Choroid plexus epithelial cell (primary cell): ENCODE measurements around the gene LMAN1.

Experiments used
- DNase-seq: peaks from one replicate; pipeline ENCODE4 v3.0.0-alpha.2; 2010; ENCODE audit warnings: low read depth
- H3K4me3 ChIP-seq: 2 replicates; pipeline ENCODE4 v1.5.1; 2011; ENCODE audit warnings: low read depth, mild to moderate bottlenecking, control low read depth, low read length, moderate library complexity
- TF ChIP-seq, protein P1 (sequence below): conservative IDR thresholded peaks from 2 replicates; pipeline ENCODE4 v1.5.1; 2011; ENCODE audit warnings: low read depth, mild to moderate bottlenecking, control low read depth, inconsistent platforms, low read length, moderate library complexity

The LMAN1 gene

DNA sequence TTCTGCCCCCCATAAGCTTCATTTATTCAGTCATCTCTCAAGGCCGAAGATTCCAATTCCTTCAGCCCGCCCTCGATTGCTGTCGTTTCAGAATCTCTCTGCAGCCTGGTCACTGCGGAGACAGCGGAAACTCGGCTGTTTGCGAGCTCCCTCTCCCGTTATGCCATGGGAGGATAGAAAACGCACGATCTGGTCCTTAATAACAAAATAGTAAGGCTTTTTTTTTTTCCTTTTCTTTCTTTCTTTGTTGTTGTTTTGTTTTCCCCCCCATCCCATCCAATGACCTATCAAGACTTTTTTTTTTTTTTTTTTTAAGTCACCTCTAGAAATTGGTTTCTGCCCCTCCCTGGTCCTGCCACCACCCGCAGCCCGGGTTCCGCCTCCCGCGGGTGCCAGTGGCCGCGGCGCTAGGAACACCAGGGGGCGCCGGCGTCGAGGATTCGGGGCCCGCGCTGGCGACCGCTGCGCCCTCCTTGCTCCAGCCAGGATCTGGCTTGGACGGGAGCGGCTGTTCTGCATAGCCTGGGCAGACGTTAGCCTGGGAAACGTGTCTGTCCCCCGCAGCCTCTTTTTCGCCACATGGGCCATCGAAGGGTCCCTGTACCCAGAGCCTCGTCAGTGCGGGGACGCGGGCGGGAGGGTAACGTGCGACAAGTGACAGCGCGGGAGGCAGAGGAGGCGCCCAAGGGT is 50.7 kb downstream of the LMAN1 start:
- TF ChIP-seq, protein P1, sequence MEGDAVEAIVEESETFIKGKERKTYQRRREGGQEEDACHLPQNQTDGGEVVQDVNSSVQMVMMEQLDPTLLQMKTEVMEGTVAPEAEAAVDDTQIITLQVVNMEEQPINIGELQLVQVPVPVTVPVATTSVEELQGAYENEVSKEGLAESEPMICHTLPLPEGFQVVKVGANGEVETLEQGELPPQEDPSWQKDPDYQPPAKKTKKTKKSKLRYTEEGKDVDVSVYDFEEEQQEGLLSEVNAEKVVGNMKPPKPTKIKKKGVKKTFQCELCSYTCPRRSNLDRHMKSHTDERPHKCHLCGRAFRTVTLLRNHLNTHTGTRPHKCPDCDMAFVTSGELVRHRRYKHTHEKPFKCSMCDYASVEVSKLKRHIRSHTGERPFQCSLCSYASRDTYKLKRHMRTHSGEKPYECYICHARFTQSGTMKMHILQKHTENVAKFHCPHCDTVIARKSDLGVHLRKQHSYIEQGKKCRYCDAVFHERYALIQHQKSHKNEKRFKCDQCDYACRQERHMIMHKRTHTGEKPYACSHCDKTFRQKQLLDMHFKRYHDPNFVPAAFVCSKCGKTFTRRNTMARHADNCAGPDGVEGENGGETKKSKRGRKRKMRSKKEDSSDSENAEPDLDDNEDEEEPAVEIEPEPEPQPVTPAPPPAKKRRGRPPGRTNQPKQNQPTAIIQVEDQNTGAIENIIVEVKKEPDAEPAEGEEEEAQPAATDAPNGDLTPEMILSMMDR = peak; percentile 59
- peak; percentile 70 for DNase-seq
- H3K4me3 ChIP-seq = peak overlapping the region; percentile 40

DNA sequence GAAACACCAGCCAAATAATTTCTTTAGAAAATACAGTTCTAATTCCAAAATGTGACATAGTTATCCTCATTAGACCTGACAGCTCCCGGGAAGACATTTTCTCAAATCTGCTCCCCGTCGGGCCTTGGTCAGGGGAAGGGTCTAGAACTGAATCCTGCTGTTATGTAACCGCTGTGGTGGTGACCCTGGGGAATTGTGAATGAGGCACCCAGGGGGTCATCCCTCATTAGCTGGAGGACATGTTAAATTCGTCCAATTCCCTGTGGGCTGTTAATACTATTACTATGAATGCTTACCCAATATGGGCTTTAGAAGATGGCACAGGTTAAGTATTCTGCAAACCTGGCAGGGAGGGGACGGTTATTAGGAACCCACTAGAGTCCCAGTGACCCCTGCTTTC is 52.4 kb downstream of the LMAN1 start:
- no peak for DNase-seq
- TF ChIP-seq, protein P1 = no peak
- no peak overlapping the region for H3K4me3 ChIP-seq

GRCh38 chr18:59305295-59305694 is 53.8 kb downstream of the LMAN1 start:
- DNase-seq = no peak
- TF ChIP-seq, protein P1 = no peak
- H3K4me3 ChIP-seq = no peak overlapping the region

GRCh38 chr18:59303656-59304195 is 55.3 kb downstream of the LMAN1 start:
- TF ChIP-seq, protein P1 = no peak
- no peak for DNase-seq
- no peak overlapping the region for H3K4me3 ChIP-seq

- DNase-seq = no peak
- TF ChIP-seq, protein P1 = no peak
Observed at GRCh38 chr18:59303006-59303405, 56.1 kb downstream of the LMAN1 start.

DNA sequence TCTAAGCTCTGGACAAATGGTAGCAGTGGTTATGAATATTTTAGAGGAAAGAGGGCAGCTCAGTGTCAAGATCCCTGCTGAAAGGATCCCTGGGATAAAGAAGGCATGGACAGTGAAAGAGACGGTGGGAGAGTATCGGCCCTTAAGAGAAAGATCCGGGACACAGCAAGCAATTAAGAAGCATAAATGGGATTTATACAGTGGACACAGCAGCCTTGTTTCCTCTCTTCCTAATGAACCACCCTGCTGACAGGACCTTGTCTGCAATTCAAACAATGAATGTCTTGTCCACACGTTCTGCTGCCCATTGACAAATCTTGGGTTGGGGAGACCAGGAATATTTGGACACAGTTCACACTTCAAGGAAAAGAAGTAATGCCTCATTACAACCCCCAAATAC is 57.1 kb downstream of the LMAN1 start:
- TF ChIP-seq, protein P1 = no peak
- DNase-seq = no peak
- H3K4me3 ChIP-seq = no peak overlapping the region

More at GRCh38 chr18:59303006-59303405, 56.1 kb downstream of the LMAN1 start:
- no peak overlapping the region for H3K4me3 ChIP-seq
